K562 (cell line): ENCODE results near the gene DPPA2. TPM values are rescaled to one million over a fixed set of nuclear protein-coding genes. Genes with fewer than 3 reads are reported as not detected.

Experiments
- ATAC-seq: fragments of 200-7000 bp; cut with Tn5 transposase; 3 replicates; pipeline ENCODE4 v1.9.1; 2020; ENCODE audit warnings: moderate library complexity
- BruUV-seq: library from RNA; stranded (reverse); fragments of 400-500 nt; replicated peaks from 2 replicates; lab custom pipeline; 2021; lab: Mats Ljungman, UMichigan
- CTCF ChIA-PET: fragments of 300-600 bp; formaldehyde crosslinking; extraction: SDS; loops from one replicate; lab custom pipeline; 2021; ENCODE audit warnings: low intra/inter-chr PET ratio; lab: Yijun Ruan, JAX
- POLR2A ChIA-PET: fragments of 300-600, 350-650 bp; sonication (Branson Sonifier 250); formaldehyde crosslinking; extraction: SDS; loops from one replicate; lab custom pipeline; 2021; ENCODE audit warnings: antibody characterized with exemption, inconsistent platforms; lab: Yijun Ruan, JAX
- DNase-seq, 4 experiments: peaks; one replicate each; pipeline versions ENCODE4 v3.0.0 to v3.0.0-alpha.2; 2011 to 2018; ENCODE audit warnings: low spot score in 3 of 4, mixed read lengths in 3 of 4; ENCODE audit errors: extremely low read depth in 1 of 4
- FAIRE-seq: peaks from 2 replicates; lab custom pipeline; 2011; peaks lifted over from hg19 to GRCh38; lab: Jason Lieb, UNC
- H2AFZ ChIP-seq: 2 replicates; pipeline ENCODE4 v1.6.0; 2011; ENCODE audit warnings: low read depth, low read length, control low read depth, inconsistent platforms
- H3K27ac ChIP-seq: fragments of 200-600 bp; 3 replicates; pipeline ENCODE4 v1.8.0; 2011; ENCODE audit warnings: low read depth, mild to moderate bottlenecking, control low read depth, inconsistent platforms, low read length, moderate library complexity, mixed read lengths; ENCODE audit errors: extremely low read depth
- H3K27me3 ChIP-seq, 2 experiments: fragments of 300-600 bp in 1 of 2; 2 replicates in 1 of 2; 3 replicates in 1 of 2; pipeline versions ENCODE4 v1.6.0 to v1.8.0; 2011; ENCODE audit warnings: inconsistent platforms in 2 of 2, low read length in 2 of 2, mild to moderate bottlenecking in 1 of 2, mixed read lengths in 1 of 2, moderate library complexity in 1 of 2; ENCODE audit not compliant: control insufficient read depth in 2 of 2, insufficient read depth in 2 of 2
- H3K36me3 ChIP-seq: fragments of 300-600 bp; 3 replicates; pipeline ENCODE4 v1.8.0; 2011; ENCODE audit warnings: mild to moderate bottlenecking, low read length, inconsistent platforms; ENCODE audit not compliant: control insufficient read depth, insufficient read depth
- H3K4me1 ChIP-seq, 2 experiments: fragments of 200-600 bp in 1 of 2; replicated peaks in 1 of 2; 2 replicates in 1 of 2; 3 replicates in 1 of 2; pipeline versions ENCODE4 v1.5.1 to v1.8.0; 2011; ENCODE audit warnings: inconsistent platforms in 2 of 2, low read length in 2 of 2, mild to moderate bottlenecking in 1 of 2, mixed read lengths in 1 of 2, moderate library complexity in 1 of 2; ENCODE audit not compliant: control insufficient read depth in 2 of 2, insufficient read depth in 2 of 2
- H3K4me2 ChIP-seq: 2 replicates; pipeline ENCODE4 v1.6.1; 2011; ENCODE audit warnings: low read length, control low read depth, inconsistent platforms, mixed read lengths; ENCODE audit not compliant: insufficient read depth
- H3K4me3 ChIP-seq: fragments of 200-600 bp; sonication (generic), shearing (Covaris generic); 2 replicates; pipeline ENCODE4 v1.5.1; 2016; ENCODE audit warnings: control low read depth, inconsistent platforms
- H3K79me2 ChIP-seq: fragments of 200-600 bp; 3 replicates; pipeline ENCODE4 v1.8.0; 2011; ENCODE audit warnings: low read length, inconsistent platforms; ENCODE audit not compliant: control insufficient read depth, insufficient read depth
- H3K9ac ChIP-seq, 2 experiments: 2 replicates each; pipeline versions ENCODE4 v1.6.0 to v1.6.1; 2011; ENCODE audit warnings: low read depth in 2 of 2, low read length in 2 of 2, control low read depth in 1 of 2, inconsistent platforms in 1 of 2, mild to moderate bottlenecking in 1 of 2, mixed read lengths in 1 of 2; ENCODE audit not compliant: insufficient read depth in 1 of 2
- H3K9me1 ChIP-seq: one replicate; pipeline ENCODE4 v1.6.0; 2011; ENCODE audit warnings: inconsistent platforms, mild to moderate bottlenecking, low read length, moderate library complexity; ENCODE audit not compliant: control insufficient read depth, insufficient read depth
- H3K9me3 ChIP-seq: replicated peaks from 2 replicates; pipeline ENCODE4 v1.5.1; 2011; ENCODE audit warnings: low read depth, low read length, inconsistent platforms; ENCODE audit not compliant: control insufficient read depth, insufficient read depth
- H4K20me1 ChIP-seq: replicated peaks from 2 replicates; pipeline ENCODE4 v1.6.1; 2011; ENCODE audit warnings: low read length, inconsistent platforms, mixed read lengths; ENCODE audit not compliant: control insufficient read depth, insufficient read depth
- EGR1 ChIP-seq: fragments of 450-650 bp; conservative IDR thresholded peaks from 2 replicates; pipeline ENCODE4 v1.6.1; 2017; ENCODE audit warnings: mild to moderate bottlenecking
- FOXK1 ChIP-seq: sonication (generic); formaldehyde crosslinking; IDR thresholded peaks from 2 replicates; pipeline ENCODE4 v1.8.0; 2022; ENCODE audit warnings: missing genetic modification reagents, mild to moderate bottlenecking, borderline replicate concordance
- HMG20B ChIP-seq: fragments of 250-450 bp; sonication (Bioruptor Pico); IDR thresholded peaks from 2 replicates; pipeline ENCODE4 v1.5.0; 2021; ENCODE audit warnings: mild to moderate bottlenecking
- MECOM ChIP-seq: fragments of 250-450 bp; sonication (Bioruptor Pico); IDR thresholded peaks from 2 replicates; pipeline ENCODE4 v1.8.0; 2022; ENCODE audit warnings: inconsistent platforms
- OTX1 ChIP-seq: fragments of 450-650 bp; formaldehyde crosslinking; IDR thresholded peaks from 2 replicates; pipeline ENCODE4 v1.4.0; 2022; ENCODE audit warnings: mild to moderate bottlenecking
- POLR2G ChIP-seq: fragments of 200-400 bp; formaldehyde crosslinking; IDR thresholded peaks from 2 replicates; pipeline ENCODE4 v1.6.1; 2017; ENCODE audit warnings: low read depth, mild to moderate bottlenecking, antibody characterized with exemption, low read length, moderate library complexity
- RBM25 ChIP-seq: fragments of 200-400 bp; formaldehyde crosslinking; IDR thresholded peaks from 2 replicates; pipeline ENCODE4 v1.6.1; 2018; ENCODE audit warnings: low read length, low read depth, moderate library complexity; ENCODE audit not compliant: severe bottlenecking
- SMARCA5 ChIP-seq: fragments of 450-650 bp; IDR thresholded peaks from 2 replicates; pipeline ENCODE4 v1.6.1; 2016
- ZKSCAN1 ChIP-seq: fragments of 150-350 bp; IDR thresholded peaks from 2 replicates; pipeline ENCODE4 v1.6.1; 2016; ENCODE audit warnings: low read depth, low read length
- ZNF212 ChIP-seq: fragments of 450-650 bp; formaldehyde crosslinking; IDR thresholded peaks from 2 replicates; pipeline ENCODE4 v1.4.0; 2020; ENCODE audit warnings: mild to moderate bottlenecking
- ZNF77 ChIP-seq: fragments of 250-450 bp; sonication (Bioruptor Pico); IDR thresholded peaks from 2 replicates; pipeline ENCODE4 v1.5.0; 2020
- WGBS: fragments of 100-300 bp; shearing (Covaris generic); methylation state at CpG from one replicate; pipeline ENCODE4 v1.1.6; 2016; ENCODE audit warnings: low coverage, mixed read lengths; ENCODE audit not compliant: insufficient coverage; ENCODE audit errors: missing lambda C conversion rate; 5-methylcytosine and 5-hydroxymethylcytosine counted together
- in situ Hi-C: fragments of 300-500 bp; cut with MboI; formaldehyde crosslinking; loops from 4 replicates; pipeline ENCODE4 v1.15.0; 2018; ENCODE audit warnings: inconsistent platforms, mixed read lengths
- intact Hi-C: fragments of 100-400 bp; cut with micrococcal nuclease; formaldehyde crosslinking; loops from 2 replicates; pipeline ENCODE4 v1.14.2; 2022
- polyA plus RNA-seq, 8 experiments: library from polyadenylated mRNA; depleted of rRNA in 4 of 8; stranded (reverse) in 5 of 8; unstranded in 3 of 8; fragments of >200 nt; fragmentation: Nextera tagmentation in 2 of 8; fragmentation: Illumina TruSeq in 1 of 8; extraction: Ambion mirVana in 2 of 8; extraction: Trizol in 1 of 8; gene quantifications; 2 replicates each; pipeline versions ENCODE4 v1.2.1 to v1.2.3, GENCODE V29; 2011 to 2014; ENCODE audit warnings: inconsistent platforms in 1 of 8, missing spikeins in 1 of 8
- total RNA-seq, 7 experiments: library from RNA; depleted of rRNA in 6 of 7; stranded (reverse); fragments of >200 nt in 6 of 7; fragmentation: Illumina TruSeq in 2 of 7; extraction: Trizol in 2 of 7; gene quantifications; 2 replicates each; pipeline versions ENCODE4 v1.2.1 to v1.2.3, GENCODE V29; 2011 to 2021; ENCODE audit warnings: low replicate concordance in 1 of 7
- TF ChIP-seq, protein P1 (sequence below): sonication (generic); formaldehyde crosslinking; IDR thresholded peaks from 2 replicates; pipeline ENCODE4 v1.8.1; 2023; ENCODE audit warnings: mild to moderate bottlenecking, missing genetic modification reagents
- TF ChIP-seq, protein P2 (sequence below): IDR thresholded peaks from 3 replicates; pipeline ENCODE4 v1.6.1; 2011; ENCODE audit warnings: borderline replicate concordance, mild to moderate bottlenecking; ENCODE audit not compliant: insufficient read length, insufficient read depth
- TF ChIP-seq, protein P3 (sequence below), 2 experiments: fragments of 450-650 bp in 1 of 2; IDR thresholded peaks; 2 replicates each; pipeline ENCODE4 v1.6.1; 2011 to 2017; ENCODE audit warnings: low read depth in 2 of 2, antibody characterized with exemption in 1 of 2, borderline replicate concordance in 1 of 2, low read length in 1 of 2, mild to moderate bottlenecking in 1 of 2, mixed read lengths in 1 of 2; ENCODE audit not compliant: control insufficient read depth in 1 of 2
- TF ChIP-seq, protein P4 (sequence below): fragments of 450-650 bp; formaldehyde crosslinking; IDR thresholded peaks from 2 replicates; pipeline ENCODE4 v1.4.0; 2020; ENCODE audit warnings: mild to moderate bottlenecking, moderate library complexity

The DPPA2 gene
- total and polyA plus RNA-seq, 9 of the 15 experiments (the other 6 are each of a cell fraction or from before 2014, with no cell fraction given), result 0.04 TPM; not detected in 8

DNA sequence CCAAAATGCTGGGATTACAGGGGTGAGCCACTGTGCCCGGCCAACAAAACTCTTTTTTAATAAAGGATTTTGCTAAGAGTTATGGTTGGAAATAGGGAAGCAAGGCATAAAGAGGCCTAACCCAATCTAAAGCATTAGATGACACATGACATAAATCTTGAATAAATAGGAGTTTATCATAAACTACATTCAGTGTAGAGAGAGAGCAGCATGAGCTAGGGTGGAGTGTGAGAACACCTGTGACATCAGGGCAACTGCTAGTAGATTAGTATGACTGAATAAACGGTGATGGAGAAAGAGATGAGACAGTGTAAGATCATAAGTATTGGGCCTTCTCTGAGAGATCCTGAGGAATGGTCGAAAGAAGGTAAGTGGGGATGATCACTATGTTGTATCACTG lies 63.7 kb downstream of the DPPA2 start:
- DNase-seq (no peak), FAIRE-seq (no peak), ATAC-seq (no peak)
- no peak overlapping the region for H2AFZ ChIP-seq
- TF ChIP-seq POLR2G (no peak), SMARCA5 (no peak), FOXK1 (no peak), HMG20B (CRISPR knock-in tag) (no peak), EGR1 (no peak), MECOM (no peak), ZNF77 (no peak), RBM25 (no peak), ZKSCAN1 (no peak), ZNF212 (no peak), OTX1 (CRISPR knock-in tag) (no peak)
- TF ChIP-seq, protein P1, sequence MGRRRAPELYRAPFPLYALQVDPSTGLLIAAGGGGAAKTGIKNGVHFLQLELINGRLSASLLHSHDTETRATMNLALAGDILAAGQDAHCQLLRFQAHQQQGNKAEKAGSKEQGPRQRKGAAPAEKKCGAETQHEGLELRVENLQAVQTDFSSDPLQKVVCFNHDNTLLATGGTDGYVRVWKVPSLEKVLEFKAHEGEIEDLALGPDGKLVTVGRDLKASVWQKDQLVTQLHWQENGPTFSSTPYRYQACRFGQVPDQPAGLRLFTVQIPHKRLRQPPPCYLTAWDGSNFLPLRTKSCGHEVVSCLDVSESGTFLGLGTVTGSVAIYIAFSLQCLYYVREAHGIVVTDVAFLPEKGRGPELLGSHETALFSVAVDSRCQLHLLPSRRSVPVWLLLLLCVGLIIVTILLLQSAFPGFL (CRISPR knock-in tag), result no peak
- TF ChIP-seq, protein P2, sequence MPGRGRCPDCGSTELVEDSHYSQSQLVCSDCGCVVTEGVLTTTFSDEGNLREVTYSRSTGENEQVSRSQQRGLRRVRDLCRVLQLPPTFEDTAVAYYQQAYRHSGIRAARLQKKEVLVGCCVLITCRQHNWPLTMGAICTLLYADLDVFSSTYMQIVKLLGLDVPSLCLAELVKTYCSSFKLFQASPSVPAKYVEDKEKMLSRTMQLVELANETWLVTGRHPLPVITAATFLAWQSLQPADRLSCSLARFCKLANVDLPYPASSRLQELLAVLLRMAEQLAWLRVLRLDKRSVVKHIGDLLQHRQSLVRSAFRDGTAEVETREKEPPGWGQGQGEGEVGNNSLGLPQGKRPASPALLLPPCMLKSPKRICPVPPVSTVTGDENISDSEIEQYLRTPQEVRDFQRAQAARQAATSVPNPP, result no peak
- TF ChIP-seq, protein P3, sequence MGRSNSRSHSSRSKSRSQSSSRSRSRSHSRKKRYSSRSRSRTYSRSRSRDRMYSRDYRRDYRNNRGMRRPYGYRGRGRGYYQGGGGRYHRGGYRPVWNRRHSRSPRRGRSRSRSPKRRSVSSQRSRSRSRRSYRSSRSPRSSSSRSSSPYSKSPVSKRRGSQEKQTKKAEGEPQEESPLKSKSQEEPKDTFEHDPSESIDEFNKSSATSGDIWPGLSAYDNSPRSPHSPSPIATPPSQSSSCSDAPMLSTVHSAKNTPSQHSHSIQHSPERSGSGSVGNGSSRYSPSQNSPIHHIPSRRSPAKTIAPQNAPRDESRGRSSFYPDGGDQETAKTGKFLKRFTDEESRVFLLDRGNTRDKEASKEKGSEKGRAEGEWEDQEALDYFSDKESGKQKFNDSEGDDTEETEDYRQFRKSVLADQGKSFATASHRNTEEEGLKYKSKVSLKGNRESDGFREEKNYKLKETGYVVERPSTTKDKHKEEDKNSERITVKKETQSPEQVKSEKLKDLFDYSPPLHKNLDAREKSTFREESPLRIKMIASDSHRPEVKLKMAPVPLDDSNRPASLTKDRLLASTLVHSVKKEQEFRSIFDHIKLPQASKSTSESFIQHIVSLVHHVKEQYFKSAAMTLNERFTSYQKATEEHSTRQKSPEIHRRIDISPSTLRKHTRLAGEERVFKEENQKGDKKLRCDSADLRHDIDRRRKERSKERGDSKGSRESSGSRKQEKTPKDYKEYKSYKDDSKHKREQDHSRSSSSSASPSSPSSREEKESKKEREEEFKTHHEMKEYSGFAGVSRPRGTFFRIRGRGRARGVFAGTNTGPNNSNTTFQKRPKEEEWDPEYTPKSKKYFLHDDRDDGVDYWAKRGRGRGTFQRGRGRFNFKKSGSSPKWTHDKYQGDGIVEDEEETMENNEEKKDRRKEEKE (IDR thresholded peaks at IDR 0.05; ENCODE audit: borderline replicate concordance in 1 of 2, control insufficient read depth in 1 of 2, low read depth in 2 of 2, low read length in 1 of 2), result no peak
- TF ChIP-seq, protein P4, sequence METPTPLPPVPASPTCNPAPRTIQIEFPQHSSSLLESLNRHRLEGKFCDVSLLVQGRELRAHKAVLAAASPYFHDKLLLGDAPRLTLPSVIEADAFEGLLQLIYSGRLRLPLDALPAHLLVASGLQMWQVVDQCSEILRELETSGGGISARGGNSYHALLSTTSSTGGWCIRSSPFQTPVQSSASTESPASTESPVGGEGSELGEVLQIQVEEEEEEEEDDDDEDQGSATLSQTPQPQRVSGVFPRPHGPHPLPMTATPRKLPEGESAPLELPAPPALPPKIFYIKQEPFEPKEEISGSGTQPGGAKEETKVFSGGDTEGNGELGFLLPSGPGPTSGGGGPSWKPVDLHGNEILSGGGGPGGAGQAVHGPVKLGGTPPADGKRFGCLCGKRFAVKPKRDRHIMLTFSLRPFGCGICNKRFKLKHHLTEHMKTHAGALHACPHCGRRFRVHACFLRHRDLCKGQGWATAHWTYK (CRISPR knock-in tag), result no peak
- WGBS, result 0% methylated on average over 3 of the region's 3 CpGs
- intact Hi-C loops (no loop called here), in situ Hi-C loops (no loop called here)
- H4K20me1 ChIP-seq, result no peaks in the 10 kb centered on the region
- H3K4me1 ChIP-seq, result no peaks in the 10 kb centered on the region
- no peak overlapping the region for H3K4me3 ChIP-seq
- no peaks in the 10 kb centered on the region for H3K27me3 ChIP-seq
- no peaks in the 10 kb centered on the region for H3K36me3 ChIP-seq
- H3K9me1 ChIP-seq, result no peaks in the 10 kb centered on the region
- no peak overlapping the region for H3K4me2 ChIP-seq
- POLR2A ChIA-PET, result no interaction called here
- H3K27ac ChIP-seq, result no peak overlapping the region
- H3K9ac ChIP-seq, result no peak overlapping the region
- no peaks in the 10 kb centered on the region for H3K9me3 ChIP-seq
- CTCF ChIA-PET, result no interaction called here
- no TSS peak for BruUV-seq
- no peaks in the 10 kb centered on the region for H3K79me2 ChIP-seq
